Measurements from ENCODE around the gene DCLK3.

GRCh38 chr3:36762918-36763849 is 1.2 kb downstream of the DCLK3 start:
- TF ChIP-seq EZH2 (IDR thresholded peaks at IDR 0.05; ENCODE audit: borderline replicate concordance, low read depth, low read length, poor library complexity, severe bottlenecking) (no peak), CTCF (conservative IDR thresholded peaks at IDR 0.05; ENCODE audit: low read depth, low read length) (no peak)
